B cell (primary cell): Measurements from ENCODE around the gene USP6NL. TPM values are rescaled to one million over a fixed set of nuclear protein-coding genes. Genes with fewer than 3 reads are reported as not detected.

Experiments
- ATAC-seq: fragments of 200-7000 bp; cut with Tn5 transposase; one replicate; pipeline ENCODE4 v1.10.0; 2021; ENCODE audit warnings: low read depth, mild to moderate bottlenecking, moderate number of reproducible peaks, moderate library complexity
- CTCF ChIA-PET: fragments of 350-600 bp; sonication (Branson Sonifier 250); formaldehyde crosslinking; loops from one replicate; lab custom pipeline; 2021; ENCODE audit warnings: antibody characterized with exemption, inconsistent platforms; lab: Charles Lee
- POLR2A ChIA-PET: fragments of 350-600 bp; sonication (Branson Sonifier 250); formaldehyde crosslinking; loops from one replicate; lab custom pipeline; 2021; ENCODE audit warnings: antibody characterized with exemption; lab: Charles Lee
- DNase-seq: peaks from one replicate; pipeline ENCODE4 v3.0.0; 2013
- H2AFZ ChIP-seq: 2 replicates; pipeline ENCODE4 v1.6.1; 2012; ENCODE audit warnings: mild to moderate bottlenecking, low read depth, low read length; ENCODE audit not compliant: insufficient read depth, poor library complexity, severe bottlenecking
- H3K27ac ChIP-seq, 2 donors: 1 replicate in 1 of 2; 2 replicates in 1 of 2; pipeline ENCODE4 v1.5.1; 2012 to 2013; ENCODE audit warnings: low read length in 2 of 2, mild to moderate bottlenecking in 2 of 2, moderate library complexity in 1 of 2
- H3K27me3 ChIP-seq, 4 experiments: fragments of 200-600 bp in 1 of 4; sonication (generic) in 1 of 4; replicated peaks in 1 of 4; 1 replicate in 2 of 4; 2 replicates in 2 of 4; pipeline versions ENCODE4 v1.6.1 to v1.7.0; 2013 to 2016; ENCODE audit warnings: low read length in 3 of 4, mild to moderate bottlenecking in 2 of 4, mixed read lengths in 1 of 4, moderate library complexity in 1 of 4; ENCODE audit not compliant: insufficient read depth in 4 of 4, control insufficient read depth in 3 of 4; ENCODE audit errors: control extremely low read depth in 1 of 4
- H3K36me3 ChIP-seq, 2 experiments: replicated peaks in 1 of 2; 1 replicate in 1 of 2; 2 replicates in 1 of 2; pipeline versions ENCODE4 v1.6.1 to v1.7.1; 2013; ENCODE audit warnings: low read length in 1 of 2; ENCODE audit not compliant: insufficient read depth in 2 of 2, control insufficient read depth in 1 of 2; ENCODE audit errors: control extremely low read depth in 1 of 2, extremely low read depth in 1 of 2
- H3K4me1 ChIP-seq, 2 donors: fragments of 200-600 bp in 1 of 2; sonication (generic) in 1 of 2; 1 replicate in 1 of 2; 2 replicates in 1 of 2; pipeline versions ENCODE4 v1.5.1 to v1.6.1; 2013 to 2017; ENCODE audit warnings: low read length in 2 of 2; ENCODE audit not compliant: control insufficient read depth in 2 of 2, insufficient read depth in 2 of 2
- H3K4me2 ChIP-seq: replicated peaks from 2 replicates; pipeline ENCODE3; 2012; ENCODE audit warnings: mild to moderate bottlenecking, low read depth, low read length; ENCODE audit not compliant: poor library complexity, severe bottlenecking
- H3K4me3 ChIP-seq, 5 experiments: fragments of 200-600 bp in 1 of 5; sonication (generic) in 1 of 5; 1 replicate in 3 of 5; 2 replicates in 2 of 5; pipeline versions ENCODE4 v1.5.1 to v1.7.0; 2011 to 2016; ENCODE audit warnings: low read length in 4 of 5, mild to moderate bottlenecking in 4 of 5, low read depth in 2 of 5, control low read depth in 1 of 5, moderate library complexity in 1 of 5; ENCODE audit not compliant: insufficient read depth in 1 of 5; ENCODE audit errors: control extremely low read depth in 1 of 5, extremely low read depth in 1 of 5
- H3K79me2 ChIP-seq: fragments of 200-600 bp; sonication (generic); one replicate; pipeline ENCODE4 v1.6.0; 2016; ENCODE audit warnings: low read length; ENCODE audit not compliant: control insufficient read depth, insufficient read depth
- H3K9ac ChIP-seq: fragments of 200-600 bp; sonication (generic); 2 replicates; pipeline ENCODE4 v1.6.1; 2017; ENCODE audit warnings: mild to moderate bottlenecking, low read length, moderate library complexity
- H3K9me3 ChIP-seq, 3 donors: one replicate each; pipeline versions ENCODE4 v1.6.1 to v1.7.1; 2013; ENCODE audit warnings: low read length in 2 of 3; ENCODE audit not compliant: control insufficient read depth in 2 of 3, insufficient read depth in 1 of 3; ENCODE audit errors: control extremely low read depth in 1 of 3
- H4K20me1 ChIP-seq: 2 replicates; pipeline ENCODE4 v1.6.0; 2012; ENCODE audit warnings: mild to moderate bottlenecking, low read length; ENCODE audit not compliant: insufficient read depth, control insufficient read depth, poor library complexity, severe bottlenecking
- H3K27ac Mint-ChIP-seq: one replicate; pipeline ENCODE4 v1.8.0; 2021; ENCODE audit warnings: mixed read lengths
- H3K27me3 Mint-ChIP-seq: one replicate; pipeline ENCODE4 v1.8.0; 2021; ENCODE audit warnings: mixed read lengths
- H3K4me1 Mint-ChIP-seq: one replicate; pipeline ENCODE4 v1.8.0; 2021; ENCODE audit warnings: mixed read lengths
- H3K4me3 Mint-ChIP-seq: one replicate; pipeline ENCODE4 v1.8.0; 2021; ENCODE audit warnings: mixed read lengths
- H3K9me3 Mint-ChIP-seq: one replicate; pipeline ENCODE4 v1.8.0; 2022; ENCODE audit warnings: mixed read lengths; ENCODE audit not compliant: insufficient read depth
- CTCF ChIP-seq: fragments of 200-600 bp; IDR thresholded peaks from one replicate; pipeline ENCODE4 v1.8.0; 2022; ENCODE audit warnings: antibody characterized with exemption, mild to moderate bottlenecking
- EZH2 ChIP-seq: IDR thresholded peaks from 2 replicates; pipeline ENCODE4 v1.6.1; 2012; ENCODE audit warnings: borderline replicate concordance, low read depth, mild to moderate bottlenecking, moderate library complexity, low read length; ENCODE audit not compliant: insufficient read depth, poor library complexity, severe bottlenecking
- WGBS: methylation state at CpG from one replicate; pipeline ENCODE4 v1.1.5; 2013; ENCODE audit warnings: missing lambda C conversion rate; ENCODE audit not compliant: insufficient coverage; 5-methylcytosine and 5-hydroxymethylcytosine counted together
- intact Hi-C: fragments of 100-400 bp; cut with micrococcal nuclease; formaldehyde crosslinking; loops from one replicate; pipeline ENCODE4 v1.10.0; 2022
- polyA plus RNA-seq: library from polyadenylated mRNA; depleted of rRNA; stranded (reverse); fragments of >200 nt; gene quantifications from 2 replicates; pipeline ENCODE4 v1.2.3, GENCODE V29; 2012
- total RNA-seq, 2 donors: library from RNA; stranded (reverse); fragments of 120-200 nt in 1 of 2; gene quantifications; 1 replicate in 1 of 2; 2 replicates in 1 of 2; pipeline versions ENCODE4 v1.2.3 to v1.2.4, GENCODE V29; 2013 to 2022

Gene USP6NL
- total and polyA plus RNA-seq, 2 donors (not counting 1 experiment from before 2014, with no cell fraction given), result 27.0 to 61.5 TPM

GRCh38 chr10:11522821-11523245 lies 88.6 kb downstream of the USP6NL start:
- POLR2A ChIA-PET, result interaction anchor here (0.6 kb wide), 1 partner anchor 161 kb away, joined by 3 read pairs; no protein-coding TSS in a partner anchor
- intact Hi-C loops, result no loop called here
- ATAC-seq, result peak; percentile 60
- Histone ChIP-seq H4K20me1 (no peaks in the 10 kb centered on the region), H3K4me2 (peak overlapping the region; percentile 29), H3K9ac (no peak overlapping the region), H3K79me2 (peaks cover 71% of the 10 kb centered on the region), H3K27ac (peak overlapping the region in 1 of 2 donors; percentile 13), H2AFZ (no peak overlapping the region), H3K4me1 (peaks cover 9 to 20% of the 10 kb centered on the region in 2 donors), H3K36me3 (peaks cover 0 to 69% of the 10 kb centered on the region in 2 experiments), H3K27me3 (no peaks in the 10 kb centered on the region), H3K4me3 (no peak overlapping the region), H3K9me3 (no peaks in the 10 kb centered on the region)
- Mint-ChIP-seq H3K4me3 (no peak overlapping the region), H3K27ac (peak overlapping the region; percentile 39), H3K4me1 (peaks cover 43% of the 10 kb centered on the region), H3K9me3 (no peaks in the 10 kb centered on the region), H3K27me3 (no peaks in the 10 kb centered on the region)
- TF ChIP-seq CTCF, result no peak
- TF ChIP-seq EZH2, result no peak
- WGBS, result 73% methylated on average over 4 of the region's 4 CpGs
- CTCF ChIA-PET, result interaction anchor here (0.6 to 7.9 kb wide), 6 partner anchors 10 to 234 kb away, joined by 3 to 92 read pairs (median 4); no protein-coding TSS in a partner anchor
- DNase-seq, result no peak

GRCh38 chr10:11521860-11522259 lies 89.6 kb downstream of the USP6NL start:
- DNase-seq, result no peak
- TF ChIP-seq CTCF (no peak), EZH2 (no peak)
- no peak for ATAC-seq
- no peak overlapping the region for H2AFZ ChIP-seq
- no peak overlapping the region for H3K9ac ChIP-seq
- H3K9me3 ChIP-seq, result no peaks in the 10 kb centered on the region
- ChIA-PET CTCF (interaction anchor here (0.8 to 7.9 kb wide), 4 partner anchors 48 to 235 kb away, joined by 3 to 92 read pairs (median 23); no protein-coding TSS in a partner anchor), POLR2A (interaction anchor here (0.6 kb wide), 1 partner anchor 90 kb away, joined by 4 read pairs; no protein-coding TSS in a partner anchor)
- H3K4me1 ChIP-seq, result peaks cover 14 to 16% of the 10 kb centered on the region in 2 donors
- no peak overlapping the region for H3K27ac ChIP-seq
- Mint-ChIP-seq H3K27me3 (no peaks in the 10 kb centered on the region), H3K27ac (no peak overlapping the region), H3K4me3 (no peak overlapping the region), H3K4me1 (peaks cover 44% of the 10 kb centered on the region), H3K9me3 (no peaks in the 10 kb centered on the region)
- H3K36me3 ChIP-seq, result peaks cover 0 to 68% of the 10 kb centered on the region in 2 experiments
- H3K4me3 ChIP-seq, result no peak overlapping the region
- no peaks in the 10 kb centered on the region for H4K20me1 ChIP-seq
- H3K27me3 ChIP-seq, result no peaks in the 10 kb centered on the region
- H3K4me2 ChIP-seq, result no peak overlapping the region
- peaks cover 67% of the 10 kb centered on the region for H3K79me2 ChIP-seq
- intact Hi-C loops, result no loop called here
